Sigmoid colon (tissue), 3 donors: ENCODE measurements around the gene PRUNE1.

Source experiments
- CTCF ChIP-seq, 4 experiments: fragments of 450-650 bp in 3 of 4; fragments of 200-600 bp in 1 of 4; IDR thresholded peaks; one replicate each; pipeline ENCODE4 v1.5.1; 2016 to 2019; ENCODE audit warnings: antibody characterized with exemption in 4 of 4, mild to moderate bottlenecking in 3 of 4, moderate library complexity in 2 of 4
- POLR2A ChIP-seq, 2 donors: fragments of 450-650 bp; IDR thresholded peaks; one replicate each; pipeline ENCODE4 v1.6.1; 2016; ENCODE audit warnings: antibody characterized with exemption in 2 of 2, mild to moderate bottlenecking in 2 of 2, moderate library complexity in 2 of 2

- TF ChIP-seq CTCF (IDR thresholded peaks at IDR 0.05) (no peak), POLR2A (IDR thresholded peaks at IDR 0.05) (no peak)
Observed at GRCh38 chr1:151002611-151003010, 5.6 kb upstream of the PRUNE1 start.
